ENCODE data around the gene CADM1. TPM values are rescaled to one million over a fixed set of nuclear protein-coding genes. Genes with fewer than 3 reads are reported as not detected.

The CADM1 gene
- total and polyA plus RNA-seq, 2 donors (not counting 1 experiment from before 2014, with no cell fraction given) = 15.4 to 86.0 TPM

DNA sequence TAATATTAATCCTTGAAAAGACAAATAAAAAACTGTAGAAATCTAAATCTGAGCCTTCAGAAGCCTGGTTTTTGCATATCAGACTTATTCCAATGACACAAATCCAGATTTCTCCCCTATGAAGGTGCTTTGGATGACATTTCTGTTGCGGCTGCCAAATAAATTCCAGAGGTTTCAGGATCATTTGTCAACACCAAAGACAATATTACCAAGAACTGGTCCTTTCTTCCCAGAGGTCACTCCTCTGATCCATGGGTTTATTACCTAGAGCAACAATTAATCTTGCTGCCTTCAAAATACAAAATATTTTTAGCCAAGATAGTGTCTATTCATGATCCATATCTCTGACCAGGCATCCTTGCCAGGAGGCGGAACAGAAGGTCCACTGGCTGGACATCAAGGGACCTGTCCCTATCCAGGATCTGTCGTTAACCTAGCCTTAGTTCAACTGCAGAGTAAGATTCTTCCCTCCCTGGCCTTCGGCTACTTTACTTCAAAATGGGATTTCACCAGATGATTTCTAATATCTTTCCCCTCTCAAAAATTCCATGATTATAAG is 4.9 kb downstream of the CADM1 start:
- TF ChIP-seq EZH2 (IDR thresholded peaks at IDR 0.05; ENCODE audit: low read length, missing control alignments) = no peak
- TF ChIP-seq, protein P1, sequence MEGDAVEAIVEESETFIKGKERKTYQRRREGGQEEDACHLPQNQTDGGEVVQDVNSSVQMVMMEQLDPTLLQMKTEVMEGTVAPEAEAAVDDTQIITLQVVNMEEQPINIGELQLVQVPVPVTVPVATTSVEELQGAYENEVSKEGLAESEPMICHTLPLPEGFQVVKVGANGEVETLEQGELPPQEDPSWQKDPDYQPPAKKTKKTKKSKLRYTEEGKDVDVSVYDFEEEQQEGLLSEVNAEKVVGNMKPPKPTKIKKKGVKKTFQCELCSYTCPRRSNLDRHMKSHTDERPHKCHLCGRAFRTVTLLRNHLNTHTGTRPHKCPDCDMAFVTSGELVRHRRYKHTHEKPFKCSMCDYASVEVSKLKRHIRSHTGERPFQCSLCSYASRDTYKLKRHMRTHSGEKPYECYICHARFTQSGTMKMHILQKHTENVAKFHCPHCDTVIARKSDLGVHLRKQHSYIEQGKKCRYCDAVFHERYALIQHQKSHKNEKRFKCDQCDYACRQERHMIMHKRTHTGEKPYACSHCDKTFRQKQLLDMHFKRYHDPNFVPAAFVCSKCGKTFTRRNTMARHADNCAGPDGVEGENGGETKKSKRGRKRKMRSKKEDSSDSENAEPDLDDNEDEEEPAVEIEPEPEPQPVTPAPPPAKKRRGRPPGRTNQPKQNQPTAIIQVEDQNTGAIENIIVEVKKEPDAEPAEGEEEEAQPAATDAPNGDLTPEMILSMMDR (conservative IDR thresholded peaks at IDR 0.05 in 1 of 2, IDR thresholded peaks at IDR 0.05 in 1 of 2; ENCODE audit: low read depth in 1 of 2, low read length in 2 of 2) = no peak
- peaks cover 2% of the 10 kb centered on the region for H4K20me1 ChIP-seq (ENCODE audit: control insufficient read depth, extremely low read depth, insufficient read depth, low read length)
- no peak overlapping the region for H3K4me2 ChIP-seq (ENCODE audit: extremely low read depth, insufficient read depth, low read length)
- H3K79me2 ChIP-seq (ENCODE audit: control insufficient read depth, insufficient read depth, low read length) = no peaks in the 10 kb centered on the region
- peak in 1 of 2 donors; percentile 68 for DNase-seq (ENCODE audit: low read depth in 2 of 2)
- no peaks in the 10 kb centered on the region for H3K9me3 ChIP-seq (ENCODE audit: control insufficient read depth, insufficient read depth, low read depth, low read length)
- H3K27ac ChIP-seq (ENCODE audit: insufficient read depth, low read length) = no peak overlapping the region
- no peaks in the 10 kb centered on the region for H3K27me3 ChIP-seq (ENCODE audit: control insufficient read depth, insufficient read depth, low read length)
- no peak overlapping the region for H3K9ac ChIP-seq (ENCODE audit: insufficient read depth, low read length)
- no peak overlapping the region for H3K4me3 ChIP-seq (replicated peaks in 1 of 4; ENCODE audit: control extremely low read depth in 1 of 4, insufficient read depth in 1 of 4, low read depth in 3 of 4, low read length in 4 of 4)
- H3K36me3 ChIP-seq (ENCODE audit: control insufficient read depth, insufficient read depth, low read length) = no peaks in the 10 kb centered on the region
- H3K4me1 ChIP-seq (ENCODE audit: control insufficient read depth, extremely low read depth, insufficient read depth, low read length) = no peaks in the 10 kb centered on the region
- no peak overlapping the region for H2AFZ ChIP-seq (ENCODE audit: low read length)

DNA sequence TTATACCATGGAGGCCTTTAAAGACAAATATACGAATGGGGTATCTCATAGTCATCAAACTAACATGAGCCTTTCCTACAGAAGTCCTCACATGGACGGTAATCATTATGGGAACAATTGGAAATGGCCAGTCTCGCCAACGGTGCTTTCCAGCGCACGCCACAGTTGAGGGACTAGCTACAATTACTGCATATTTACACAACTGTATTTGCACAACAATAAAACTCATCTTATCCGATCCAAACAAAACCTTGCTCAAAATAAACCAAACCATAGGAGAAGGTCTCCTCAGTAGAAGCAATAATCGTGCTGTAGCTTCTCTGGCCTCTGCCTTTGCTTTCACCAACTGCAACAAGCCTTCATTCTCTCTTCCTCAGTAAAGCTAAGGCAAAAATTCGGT is 5.9 kb downstream of the CADM1 start:
- H3K9ac ChIP-seq (ENCODE audit: insufficient read depth, low read length) = no peak overlapping the region
- no peak overlapping the region for H3K4me2 ChIP-seq (ENCODE audit: extremely low read depth, insufficient read depth, low read length)
- H3K27ac ChIP-seq (ENCODE audit: insufficient read depth, low read length) = no peak overlapping the region
- H3K9me3 ChIP-seq (ENCODE audit: control insufficient read depth, insufficient read depth, low read depth, low read length) = no peaks in the 10 kb centered on the region
- no peaks in the 10 kb centered on the region for H3K27me3 ChIP-seq (ENCODE audit: control insufficient read depth, insufficient read depth, low read length)
- H3K36me3 ChIP-seq (ENCODE audit: control insufficient read depth, insufficient read depth, low read length) = no peaks in the 10 kb centered on the region
- H4K20me1 ChIP-seq (ENCODE audit: control insufficient read depth, extremely low read depth, insufficient read depth, low read length) = peaks cover 2% of the 10 kb centered on the region
- DNase-seq (ENCODE audit: low read depth in 2 of 2) = no peak
- H3K79me2 ChIP-seq (ENCODE audit: control insufficient read depth, insufficient read depth, low read length) = no peaks in the 10 kb centered on the region
- no peak overlapping the region for H2AFZ ChIP-seq (ENCODE audit: low read length)
- TF ChIP-seq, protein P1 (conservative IDR thresholded peaks at IDR 0.05 in 1 of 2, IDR thresholded peaks at IDR 0.05 in 1 of 2; ENCODE audit: low read depth in 1 of 2, low read length in 2 of 2) = no peak
- TF ChIP-seq EZH2 (IDR thresholded peaks at IDR 0.05; ENCODE audit: low read length, missing control alignments) = no peak
- H3K4me1 ChIP-seq (ENCODE audit: control insufficient read depth, extremely low read depth, insufficient read depth, low read length) = no peaks in the 10 kb centered on the region
- no peak overlapping the region for H3K4me3 ChIP-seq (replicated peaks in 1 of 4; ENCODE audit: control extremely low read depth in 1 of 4, insufficient read depth in 1 of 4, low read depth in 3 of 4, low read length in 4 of 4)

DNA sequence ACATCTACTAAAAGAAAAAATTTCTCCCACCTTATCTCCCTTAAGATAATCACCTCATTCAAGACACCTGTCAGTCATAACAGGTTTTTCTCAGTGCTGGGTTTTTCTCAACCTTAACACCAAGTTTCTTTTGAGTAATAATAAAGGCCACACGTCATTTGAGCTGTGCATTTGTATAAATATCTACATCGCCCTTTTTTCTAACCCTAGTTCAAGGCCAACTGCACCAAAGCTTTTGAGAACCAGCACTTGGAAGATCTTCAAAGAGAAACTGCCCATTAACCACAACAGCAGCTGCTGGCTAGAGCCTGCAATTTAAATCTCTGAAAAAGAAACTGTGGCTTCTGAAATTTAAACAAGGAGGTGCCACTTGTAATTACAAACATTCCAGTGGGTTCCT is 6.9 kb downstream of the CADM1 start:
- H3K4me3 ChIP-seq (replicated peaks in 1 of 4; ENCODE audit: control extremely low read depth in 1 of 4, insufficient read depth in 1 of 4, low read depth in 3 of 4, low read length in 4 of 4) = no peak overlapping the region
- no peak overlapping the region for H2AFZ ChIP-seq (ENCODE audit: low read length)
- H3K4me2 ChIP-seq (ENCODE audit: extremely low read depth, insufficient read depth, low read length) = no peak overlapping the region
- TF ChIP-seq, protein P1 (conservative IDR thresholded peaks at IDR 0.05 in 1 of 2, IDR thresholded peaks at IDR 0.05 in 1 of 2; ENCODE audit: low read depth in 1 of 2, low read length in 2 of 2) = no peak
- TF ChIP-seq EZH2 (IDR thresholded peaks at IDR 0.05; ENCODE audit: low read length, missing control alignments) = no peak
- H3K27me3 ChIP-seq (ENCODE audit: control insufficient read depth, insufficient read depth, low read length) = no peaks in the 10 kb centered on the region
- DNase-seq (ENCODE audit: low read depth in 2 of 2) = peak in 1 of 2 donors; percentile 71
- H3K9me3 ChIP-seq (ENCODE audit: control insufficient read depth, insufficient read depth, low read depth, low read length) = no peaks in the 10 kb centered on the region
- H3K36me3 ChIP-seq (ENCODE audit: control insufficient read depth, insufficient read depth, low read length) = no peaks in the 10 kb centered on the region
- peaks cover 2% of the 10 kb centered on the region for H4K20me1 ChIP-seq (ENCODE audit: control insufficient read depth, extremely low read depth, insufficient read depth, low read length)
- no peaks in the 10 kb centered on the region for H3K4me1 ChIP-seq (ENCODE audit: control insufficient read depth, extremely low read depth, insufficient read depth, low read length)
- H3K9ac ChIP-seq (ENCODE audit: insufficient read depth, low read length) = no peak overlapping the region
- no peak overlapping the region for H3K27ac ChIP-seq (ENCODE audit: insufficient read depth, low read length)
- H3K79me2 ChIP-seq (ENCODE audit: control insufficient read depth, insufficient read depth, low read length) = no peaks in the 10 kb centered on the region
